BJ (cell line): ENCODE results near the gene FAM168A. TPM values are rescaled to one million over a fixed set of nuclear protein-coding genes. Genes with fewer than 3 reads are reported as not detected.
"Not testable (repeated sequence)": the region's sequence is repeated elsewhere in the genome, so short reads cannot be mapped to it uniquely, and the experiment has no call there.

Experiments
- CTCF ChIA-PET: fragments of 350-600 bp; formaldehyde crosslinking; extraction: SDS; loops from one replicate; lab custom pipeline; 2021; ENCODE audit warnings: antibody characterized with exemption, inconsistent platforms; lab: Yijun Ruan, JAX
- POLR2A ChIA-PET: fragments of 300-600 bp; sonication (Branson Sonifier 250); formaldehyde crosslinking; extraction: SDS; loops from one replicate; lab custom pipeline; 2021; ENCODE audit warnings: antibody characterized with exemption; lab: Charles Lee
- DNase-seq: peaks from one replicate; pipeline ENCODE4 v3.0.0-alpha.2; 2011; ENCODE audit warnings: low read depth
- H3K27me3 ChIP-seq: 2 replicates; pipeline ENCODE4 v1.6.0; 2011; ENCODE audit warnings: low read length; ENCODE audit not compliant: control insufficient read depth, insufficient read depth
- H3K36me3 ChIP-seq: 2 replicates; pipeline ENCODE4 v1.5.1; 2011; ENCODE audit warnings: low read length; ENCODE audit not compliant: control insufficient read depth, insufficient read depth
- H3K4me3 ChIP-seq: 2 replicates; pipeline ENCODE4 v1.5.1; 2011; ENCODE audit warnings: low read depth, mild to moderate bottlenecking, control low read depth, low read length
- CTCF ChIP-seq: IDR thresholded peaks from 2 replicates; pipeline ENCODE4 v1.5.1; 2011; ENCODE audit warnings: low read depth, mild to moderate bottlenecking, control low read depth, inconsistent platforms, low read length, moderate library complexity; ENCODE audit not compliant: insufficient read depth
- polyA plus RNA-seq: library from polyadenylated mRNA; depleted of rRNA; stranded (reverse); fragments of >200 nt; gene quantifications from 2 replicates; pipeline ENCODE4 v1.2.3, GENCODE V29; 2011

The FAM168A gene
- polyA plus RNA-seq, 1 experiment = 19.1 TPM

GRCh38 chr11:73579641-73580434 is 18.1 kb downstream of the FAM168A start:
- no peaks in the 10 kb centered on the region for H3K36me3 ChIP-seq
- no peaks in the 10 kb centered on the region for H3K27me3 ChIP-seq
- no peak for DNase-seq
- H3K4me3 ChIP-seq = no peak overlapping the region
- ChIA-PET POLR2A (no interaction called here), CTCF (interaction anchor here (1.2 kb wide), 1 partner anchor 15 kb away, joined by 3 read pairs; no protein-coding TSS in a partner anchor)
- TF ChIP-seq CTCF = no peak

- POLR2A ChIA-PET = no interaction called here
- TF ChIP-seq CTCF = no peak
- DNase-seq = no peak
- Histone ChIP-seq H3K4me3 (no peak overlapping the region), H3K36me3 (no peaks in the 10 kb centered on the region), H3K27me3 (no peaks in the 10 kb centered on the region)
- CTCF ChIA-PET = interaction anchor here (1.2 to 1.5 kb wide), 2 partner anchors 13 to 185 kb away, joined by 3 to 4 read pairs; no protein-coding TSS in a partner anchor
Observed at GRCh38 chr11:73578592-73579185, 19.2 kb downstream of the FAM168A start.

GRCh38 chr11:73577496-73577917 is 20.4 kb downstream of the FAM168A start:
- Histone ChIP-seq H3K4me3 (no peak overlapping the region), H3K27me3 (no peaks in the 10 kb centered on the region), H3K36me3 (no peaks in the 10 kb centered on the region)
- ChIA-PET POLR2A (no interaction called here), CTCF (interaction anchor here (0.7 to 1.5 kb wide), 2 partner anchors 14 to 184 kb away, joined by 3 to 4 read pairs; no protein-coding TSS in a partner anchor)
- peak; percentile 33 for DNase-seq
- no peak for TF ChIP-seq CTCF

- H3K4me3 ChIP-seq = no peak overlapping the region
- TF ChIP-seq CTCF = no peak
- no peak for DNase-seq
- POLR2A ChIA-PET = no interaction called here
- H3K36me3 ChIP-seq = no peaks in the 10 kb centered on the region
- CTCF ChIA-PET = no interaction called here
- no peaks in the 10 kb centered on the region for H3K27me3 ChIP-seq
Observed at GRCh38 chr11:73576185-73576614, 21.7 kb downstream of the FAM168A start.

- DNase-seq, H3K36me3 ChIP-seq, CTCF ChIA-PET, POLR2A ChIA-PET, H3K27me3 ChIP-seq, H3K4me3 ChIP-seq: not testable (repeated sequence)
Observed at GRCh38 chr11:73571982-73572381, 25.9 kb downstream of the FAM168A start.
